IPS-18c (cell line): ENCODE measurements around the gene WDTC1.

Experiments
- H3K4me3 ChIP-seq: 2 replicates; pipeline ENCODE4 v1.7.0; 2013; ENCODE audit warnings: low read depth, mild to moderate bottlenecking, low read length, moderate library complexity; ENCODE audit not compliant: insufficient read depth
- H3K9me3 ChIP-seq: one replicate; pipeline ENCODE4 v1.6.1; 2013; ENCODE audit warnings: mild to moderate bottlenecking, low read length, moderate library complexity; ENCODE audit not compliant: control insufficient read depth, insufficient read depth

Gene WDTC1

DNA sequence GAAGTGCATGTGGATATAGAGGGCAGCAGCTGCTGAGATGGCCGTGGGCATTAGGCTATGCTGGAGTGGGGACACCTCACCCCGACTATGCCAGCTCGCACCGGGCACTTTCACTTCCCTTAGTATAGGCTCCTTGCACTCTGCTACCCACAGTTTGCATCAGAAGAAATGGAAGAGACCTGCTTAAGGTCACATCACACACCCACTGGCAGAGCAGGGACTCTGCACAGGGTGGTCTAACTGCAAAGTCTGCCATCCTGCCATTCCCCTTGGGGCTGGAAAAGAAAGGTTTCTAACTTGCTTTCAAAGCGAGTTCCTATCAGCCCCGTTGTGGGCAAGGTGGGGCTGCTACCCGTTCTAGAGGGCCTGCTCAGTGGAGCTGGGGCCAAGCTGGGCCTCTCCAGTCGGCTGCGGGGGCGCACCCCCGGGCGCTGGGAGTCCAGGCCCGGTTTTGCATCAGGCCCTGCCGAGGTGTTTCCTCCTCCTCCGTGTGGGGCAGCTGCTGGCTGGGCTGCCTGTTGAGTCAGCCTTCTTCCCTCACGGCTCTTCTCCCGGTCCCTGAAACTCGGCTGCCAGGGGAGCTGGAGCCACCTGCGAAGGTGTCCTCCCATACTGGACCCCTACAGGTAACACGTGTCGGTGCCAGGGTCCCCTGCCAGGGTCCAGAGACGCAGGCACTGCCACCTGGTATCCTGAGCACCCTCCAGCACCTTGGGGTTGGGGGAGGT is 107.3 kb downstream of the WDTC1 start, which contains the start of gene SYTL1:
Gene SYTL1, plus strand, starts transcription at position 498 of the 728 bp plus-strand sequence. CDS start 3,313 bp downstream, outside the sequence.
- peak within 1 kb of the TSS; percentile 61 for H3K4me3 ChIP-seq
- H3K9me3 ChIP-seq = no peaks in the 10 kb centered on the region

DNA sequence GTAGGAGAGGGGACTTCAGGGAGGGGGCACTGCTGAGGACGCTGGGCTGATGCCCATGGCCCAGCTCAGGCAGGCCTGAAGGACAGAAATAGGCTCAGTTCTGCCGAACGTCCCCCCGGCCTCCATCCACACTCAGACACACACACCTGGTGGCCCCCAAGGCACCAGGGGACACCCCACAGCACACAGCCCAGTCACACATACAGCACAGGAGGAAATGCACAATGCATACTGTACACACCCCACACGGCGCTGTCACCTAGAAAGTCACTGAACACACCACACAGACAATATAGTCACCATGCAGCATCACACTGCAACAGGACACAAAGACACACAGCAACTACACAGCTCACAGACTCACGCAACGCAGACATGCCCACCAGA is 108.0 kb downstream of the WDTC1 start:
- Histone ChIP-seq H3K4me3 (peak overlapping the region; percentile 61; the same call in 1 of the 2 replicates), H3K9me3 (no peaks in the 10 kb centered on the region)

DNA sequence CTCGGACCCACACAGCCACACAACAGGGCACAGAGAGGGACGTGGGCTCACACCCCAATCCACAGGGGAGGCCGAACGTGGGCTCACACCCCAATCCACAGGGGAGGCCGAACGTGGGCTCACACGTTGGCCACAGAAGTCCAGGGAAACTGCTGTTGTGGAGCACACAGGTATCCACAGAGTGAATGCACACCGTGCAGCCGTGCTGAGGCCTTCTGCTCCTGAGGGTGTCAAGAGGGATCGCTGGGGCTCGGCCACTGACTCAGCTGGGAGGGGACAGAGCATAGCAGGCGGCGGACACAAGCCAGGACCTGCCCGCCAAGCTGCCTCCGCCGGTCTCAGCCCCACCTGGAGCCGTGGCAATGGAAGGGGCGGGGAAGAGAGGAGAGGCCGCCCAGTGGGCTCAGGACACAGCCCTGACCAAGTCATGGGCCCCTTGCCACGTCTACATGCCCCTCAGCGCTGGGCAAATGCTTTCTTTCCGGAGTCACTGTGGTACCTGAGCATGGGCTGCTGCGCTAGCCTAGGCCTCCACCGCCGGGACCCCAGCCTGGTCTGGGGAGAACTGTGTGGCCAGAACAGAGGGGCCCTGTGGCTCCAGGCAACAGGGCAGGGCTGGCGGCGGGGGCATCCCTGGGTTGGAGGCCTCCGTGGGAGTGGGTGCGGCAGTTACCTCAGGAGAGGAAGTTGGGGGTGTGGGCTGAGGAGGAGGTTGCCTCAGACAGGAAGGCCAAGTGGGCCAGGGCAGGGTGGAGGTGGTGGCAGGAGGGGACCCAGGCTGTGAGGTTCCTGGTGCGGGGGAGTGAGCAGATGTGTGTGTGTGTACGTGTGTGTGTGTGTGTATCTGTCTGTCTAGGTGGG is 108.6 kb downstream of the WDTC1 start:
- peak overlapping the region; percentile 20; the same call in 1 of the 2 replicates for H3K4me3 ChIP-seq

DNA sequence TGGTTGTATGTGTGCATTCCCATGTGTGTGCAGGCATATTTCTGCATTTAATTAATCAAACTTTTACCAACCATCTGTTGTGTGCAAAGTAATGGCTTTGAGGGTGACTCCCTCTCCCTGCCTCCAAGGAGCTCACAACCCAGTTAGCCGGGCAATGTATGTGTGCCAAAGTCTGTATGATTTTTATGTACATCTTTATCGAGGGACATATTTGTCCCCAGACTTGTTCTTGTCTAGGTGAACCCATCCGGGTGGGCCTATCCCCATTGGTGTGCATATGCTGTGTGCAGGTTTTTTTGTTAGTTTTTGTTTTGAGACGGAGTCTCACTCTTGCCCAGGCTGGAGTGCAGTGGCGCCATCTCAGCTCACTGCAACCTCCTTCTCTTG is 109.2 kb downstream of the WDTC1 start:
- H3K9me3 ChIP-seq = no peaks in the 10 kb centered on the region
- H3K4me3 ChIP-seq = peak overlapping the region; percentile 20; the same call in 1 of the 2 replicates

More for the DNA sequence above, 108.6 kb downstream of the WDTC1 start:
- no peaks in the 10 kb centered on the region for H3K9me3 ChIP-seq

DNA sequence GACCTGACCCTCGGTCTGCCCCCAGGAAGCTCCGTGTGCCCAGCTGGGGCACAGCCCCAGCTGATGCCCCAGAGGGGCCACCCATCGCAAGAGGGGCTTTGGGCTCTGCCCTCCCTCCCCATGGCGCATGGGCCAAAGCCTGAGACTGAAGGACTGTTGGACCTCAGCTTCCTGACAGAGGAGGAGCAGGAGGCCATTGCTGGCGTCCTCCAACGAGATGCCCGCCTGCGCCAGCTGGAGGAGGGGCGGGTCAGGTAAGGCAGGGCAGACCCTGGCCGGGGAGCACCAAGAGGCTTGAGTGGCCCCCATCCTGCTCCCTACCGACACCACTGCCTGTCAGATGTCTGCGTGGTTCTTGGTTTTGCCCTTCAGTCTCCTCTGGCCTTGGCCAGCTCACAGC is 110.8 kb downstream of the WDTC1 start:
- peaks cover 2% of the 10 kb centered on the region for H3K9me3 ChIP-seq
- no peak overlapping the region for H3K4me3 ChIP-seq

- Histone ChIP-seq H3K9me3 (peaks cover 2% of the 10 kb centered on the region), H3K4me3 (no peak overlapping the region)
These were observed 111.9 kb downstream of the WDTC1 start for GRCh38 chr1:27346357-27346756.

GRCh38 chr1:27346991-27347624 is 112.7 kb downstream of the WDTC1 start:
- Histone ChIP-seq H3K4me3 (no peak overlapping the region), H3K9me3 (peaks cover 2% of the 10 kb centered on the region)

DNA sequence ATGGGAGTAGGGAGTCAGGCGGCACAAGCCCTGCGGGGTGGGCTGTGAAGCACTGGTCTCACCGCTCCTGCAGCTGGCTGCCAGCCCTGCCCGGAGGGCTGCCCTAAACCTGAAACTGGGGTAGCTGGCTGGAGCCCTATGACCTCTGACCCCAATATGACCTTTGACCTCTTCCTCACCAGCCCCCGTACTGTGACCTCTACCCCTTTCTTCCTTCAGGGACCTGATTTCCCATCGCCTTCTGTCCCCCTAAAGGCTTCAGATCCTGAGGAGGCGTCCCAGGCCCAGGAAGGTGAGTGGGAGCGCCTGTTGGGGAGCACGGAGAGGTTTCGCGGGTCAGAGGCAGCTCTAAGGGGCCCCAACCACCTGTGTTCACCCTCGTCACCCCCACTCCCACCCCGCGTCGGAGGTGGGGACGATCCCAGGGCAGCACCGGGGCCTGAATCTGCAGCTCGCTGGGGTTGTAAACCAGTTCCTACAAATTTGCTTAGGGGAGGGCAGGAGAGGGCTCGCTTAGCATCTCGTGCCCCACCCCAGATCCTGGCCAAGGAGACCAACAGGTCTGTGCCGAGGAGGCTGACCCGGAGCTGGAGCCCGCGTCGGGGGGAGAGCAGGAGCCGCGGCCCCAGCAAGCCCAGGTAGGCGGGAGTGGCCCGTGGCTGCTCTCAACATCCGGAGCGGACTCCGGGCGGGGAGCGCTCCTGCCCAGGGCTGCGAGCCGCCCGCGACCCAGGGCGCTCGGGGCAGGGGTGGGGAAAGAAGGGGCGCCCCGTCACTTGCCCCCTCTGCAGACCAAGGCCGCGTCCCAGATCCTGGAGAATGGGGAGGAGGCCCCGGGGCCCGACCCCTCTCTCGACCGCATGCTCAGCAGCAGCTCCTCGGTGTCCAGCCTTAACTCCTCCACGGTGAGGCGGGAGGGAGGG is 114.7 kb downstream of the WDTC1 start:
- Histone ChIP-seq H3K9me3 (peaks cover 2% of the 10 kb centered on the region), H3K4me3 (peak overlapping the region; percentile 58)

GRCh38 chr1:27349784-27350662 is 115.6 kb downstream of the WDTC1 start:
- Histone ChIP-seq H3K9me3 (peaks cover 2% of the 10 kb centered on the region), H3K4me3 (peak overlapping the region; percentile 58)

- Histone ChIP-seq H3K9me3 (peaks cover 2% of the 10 kb centered on the region), H3K4me3 (peak overlapping the region; percentile 58)
These were observed 116.5 kb downstream of the WDTC1 start for GRCh38 chr1:27350663-27351540.

GRCh38 chr1:27351541-27352107 is 117.2 kb downstream of the WDTC1 start:
- H3K9me3 ChIP-seq = peaks cover 2% of the 10 kb centered on the region
- peak overlapping the region; percentile 58 for H3K4me3 ChIP-seq

DNA sequence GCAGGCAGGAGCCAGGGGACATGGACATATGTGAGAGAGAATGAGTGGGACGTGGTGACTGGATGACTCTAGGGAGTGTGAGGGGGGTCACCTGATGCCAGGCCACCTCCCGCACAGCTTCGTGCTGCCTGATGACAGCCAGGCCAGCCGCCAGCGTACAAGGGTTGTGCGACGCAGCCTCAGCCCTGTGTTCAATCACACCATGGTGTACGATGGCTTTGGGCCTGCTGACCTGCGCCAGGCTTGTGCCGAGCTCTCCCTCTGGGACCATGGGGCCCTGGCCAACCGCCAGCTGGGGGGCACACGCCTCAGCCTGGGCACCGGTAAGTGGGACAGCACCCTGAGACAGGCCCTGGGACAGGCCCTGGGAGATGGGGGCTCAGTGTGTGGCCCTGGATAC is 118.7 kb downstream of the WDTC1 start:
- H3K4me3 ChIP-seq = no peak overlapping the region

GRCh38 chr1:27353629-27354028 is 119.2 kb downstream of the WDTC1 start:
- H3K9me3 ChIP-seq = peaks cover 2% of the 10 kb centered on the region
- no peak overlapping the region for H3K4me3 ChIP-seq

More for the DNA sequence above, 118.7 kb downstream of the WDTC1 start:
- peaks cover 2% of the 10 kb centered on the region for H3K9me3 ChIP-seq

GRCh38 chr1:27355683-27356082 is 121.3 kb downstream of the WDTC1 start:
- Histone ChIP-seq H3K9me3 (no peaks in the 10 kb centered on the region), H3K4me3 (no peak overlapping the region)

DNA sequence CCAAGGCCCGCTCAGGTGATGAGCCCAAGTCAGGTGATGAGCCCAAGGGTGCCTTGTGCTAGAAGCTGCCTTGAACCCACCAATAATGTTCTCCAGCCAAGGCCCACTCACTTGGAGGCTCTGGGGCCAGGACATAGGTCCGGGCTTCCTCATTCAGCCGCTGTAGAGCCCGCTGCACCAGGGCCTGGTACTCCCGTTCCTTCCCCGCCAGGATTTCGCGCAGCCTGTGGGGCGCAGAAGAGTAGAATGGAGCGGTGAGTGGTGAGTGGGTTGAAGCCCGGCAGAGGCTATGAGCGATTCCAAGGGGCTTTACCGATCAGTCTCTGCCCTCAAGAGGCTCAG is 121.8 kb downstream of the WDTC1 start:
- no peaks in the 10 kb centered on the region for H3K9me3 ChIP-seq
- no peak overlapping the region for H3K4me3 ChIP-seq
